NB4 (cell line): ENCODE measurements around the gene GIT2.

Source experiments
- DNase-seq: peaks from one replicate; pipeline ENCODE4 v3.0.0; 2010; ENCODE audit warnings: low read depth
- H3K4me3 ChIP-seq: one replicate; pipeline ENCODE4 v1.5.1; 2011; ENCODE audit warnings: mild to moderate bottlenecking, low read depth, low read length, moderate library complexity
- CTCF ChIP-seq: IDR thresholded peaks from one replicate; pipeline ENCODE4 v1.5.1; 2012; ENCODE audit warnings: low read depth, low read length
- MYC ChIP-seq: IDR thresholded peaks from 2 replicates; pipeline ENCODE4 v1.6.1; 2011; ENCODE audit warnings: low read depth, low read length
- POLR2A ChIP-seq: IDR thresholded peaks from 2 replicates; pipeline ENCODE4 v1.6.1; 2011; ENCODE audit warnings: mild to moderate bottlenecking; ENCODE audit not compliant: insufficient read length; ENCODE audit errors: extremely low read depth
- TF ChIP-seq, protein P1 (sequence below): IDR thresholded peaks from 2 replicates; pipeline ENCODE4 v1.6.1; 2011; ENCODE audit warnings: low read depth, low read length

GIT2 gene

DNA sequence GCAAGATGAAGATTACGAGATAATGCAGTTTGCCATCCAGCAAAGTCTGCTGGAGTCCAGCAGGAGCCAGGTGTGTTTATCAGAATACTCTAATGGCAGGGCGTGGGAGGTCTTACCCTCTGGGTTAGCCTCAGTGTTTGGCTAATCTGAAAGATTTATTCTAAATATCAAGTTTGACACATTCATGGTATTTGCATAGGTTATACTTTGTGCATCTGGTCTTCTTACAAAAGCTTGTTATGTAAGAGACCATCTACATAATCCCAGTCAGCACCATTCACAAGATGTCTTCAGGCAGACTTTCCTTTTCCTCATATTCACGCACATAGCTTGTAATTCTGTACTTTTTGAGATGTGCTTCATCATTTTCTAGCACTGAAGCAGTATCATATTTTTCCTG is 37.7 kb upstream of the GIT2 start:
- TF ChIP-seq MYC (no peak), CTCF (no peak), POLR2A (no peak)
- TF ChIP-seq, protein P1, sequence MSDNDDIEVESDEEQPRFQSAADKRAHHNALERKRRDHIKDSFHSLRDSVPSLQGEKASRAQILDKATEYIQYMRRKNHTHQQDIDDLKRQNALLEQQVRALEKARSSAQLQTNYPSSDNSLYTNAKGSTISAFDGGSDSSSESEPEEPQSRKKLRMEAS = no peak
- no peak for DNase-seq
- no peak overlapping the region for H3K4me3 ChIP-seq

DNA sequence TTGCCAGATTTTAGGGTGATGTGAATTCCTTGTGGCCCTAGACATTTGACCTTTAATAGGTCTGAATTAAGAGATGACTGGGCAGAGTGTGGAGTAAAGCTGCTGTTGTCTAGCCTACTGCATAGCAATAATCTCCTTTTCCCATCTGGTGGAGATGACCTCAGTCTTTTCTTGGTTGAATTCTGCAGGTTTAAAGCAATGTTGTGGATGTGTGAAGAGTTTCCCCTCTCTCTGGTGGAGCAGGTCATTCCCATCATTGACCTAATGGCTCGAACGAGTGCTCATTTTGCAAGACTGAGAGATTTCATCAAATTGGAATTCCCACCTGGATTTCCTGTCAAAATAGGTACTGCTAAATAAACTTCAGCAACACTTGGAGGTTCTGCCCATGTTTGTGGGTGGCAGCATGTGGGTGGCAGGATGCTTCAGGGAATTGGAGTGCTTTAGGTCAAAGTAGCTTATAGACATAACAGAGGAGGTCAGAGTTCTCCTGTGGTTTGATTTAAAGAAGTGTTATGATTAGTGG is 33.2 kb upstream of the GIT2 start:
- TF ChIP-seq, protein P1 = no peak
- no peak for TF ChIP-seq MYC
- TF ChIP-seq POLR2A = no peak
- no peak for TF ChIP-seq CTCF
- no peak for DNase-seq
- no peak overlapping the region for H3K4me3 ChIP-seq

DNA sequence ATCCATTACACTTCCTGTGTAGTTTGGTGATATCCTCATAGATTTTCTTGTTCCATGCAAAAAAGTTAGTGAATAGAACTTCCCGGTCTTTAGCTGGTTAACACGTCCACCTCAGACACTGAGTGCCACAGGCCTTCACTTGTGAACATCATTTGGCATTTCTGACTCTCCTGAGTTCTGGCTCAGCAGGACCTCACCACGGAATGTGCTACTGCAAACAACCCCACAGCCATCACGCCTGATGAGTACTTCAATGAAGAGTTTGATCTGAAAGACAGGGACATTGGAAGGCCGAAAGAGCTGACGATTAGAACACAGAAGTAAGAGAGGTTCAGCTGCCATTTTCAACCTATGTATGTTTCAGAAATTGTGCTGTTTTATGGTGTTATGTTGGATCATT is 32.2 kb upstream of the GIT2 start:
- TF ChIP-seq POLR2A (no peak), MYC (no peak), CTCF (no peak)
- TF ChIP-seq, protein P1 = no peak
- no peak for DNase-seq
- H3K4me3 ChIP-seq = no peak overlapping the region

DNA sequence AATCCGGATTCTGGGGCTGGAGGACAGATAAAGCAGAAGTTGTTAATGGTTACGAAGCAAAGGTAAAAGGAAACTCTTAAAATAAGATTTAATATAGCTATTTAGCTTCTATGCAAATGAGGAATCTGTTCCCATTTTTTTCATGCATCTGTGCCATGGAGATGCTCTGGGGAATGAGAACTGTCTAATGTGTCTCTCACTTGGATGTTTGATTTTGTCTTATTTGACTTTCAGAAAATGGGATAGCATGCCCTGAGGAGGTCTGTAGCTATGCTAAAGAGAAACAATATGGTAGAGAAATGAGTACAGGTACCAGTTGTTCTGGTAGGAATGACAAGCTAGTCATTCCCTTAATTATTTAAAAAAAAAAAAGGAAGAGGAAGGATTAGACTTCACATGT is 27.9 kb upstream of the GIT2 start:
- H3K4me3 ChIP-seq = no peak overlapping the region
- DNase-seq = no peak
- TF ChIP-seq, protein P1 = no peak

GRCh38 chr12:110023059-110023980 is 27.2 kb upstream of the GIT2 start:
- no peak overlapping the region for H3K4me3 ChIP-seq
- no peak for DNase-seq
- TF ChIP-seq POLR2A (no peak), CTCF (no peak), MYC (no peak)
- TF ChIP-seq, protein P1 = no peak

DNA sequence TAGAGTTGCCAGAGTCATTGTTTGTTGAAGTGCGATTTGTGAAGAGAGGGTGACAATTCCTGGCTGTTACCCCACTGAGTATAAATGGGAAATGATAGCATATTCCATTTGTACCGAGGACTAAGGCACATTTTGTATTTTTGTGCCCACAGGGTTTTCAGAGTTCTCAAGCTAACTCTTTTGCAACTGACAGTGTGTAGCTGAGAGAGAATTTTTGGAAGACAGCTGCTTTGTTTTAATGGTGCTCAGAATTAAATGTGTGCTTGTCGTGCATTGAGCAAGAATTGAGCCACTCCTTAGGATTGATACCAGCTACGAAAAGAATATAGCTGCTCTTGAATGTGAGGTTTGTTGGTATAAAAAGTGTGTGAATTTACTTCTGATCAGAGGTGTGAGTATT is 24.8 kb upstream of the GIT2 start:
- no peak for TF ChIP-seq CTCF
- no peak for TF ChIP-seq MYC
- TF ChIP-seq, protein P1 = no peak
- no peak for TF ChIP-seq POLR2A
- DNase-seq = no peak

More for the DNA sequence above, 24.8 kb upstream of the GIT2 start:
- no peak overlapping the region for H3K4me3 ChIP-seq
